HCT116 (cell line): ENCODE data around the gene HABP2.

Source experiments
- CEBPB ChIP-seq: IDR thresholded peaks from 2 replicates; pipeline ENCODE4 v1.6.1; 2012; ENCODE audit warnings: low read depth
- CTCF ChIP-seq, 3 experiments: fragments of 200-600 bp in 1 of 3; sonication (generic) in 1 of 3; IDR thresholded peaks in 2 of 3; conservative IDR thresholded peaks in 1 of 3; 2 replicates each; pipeline ENCODE4 v1.5.1; 2012 to 2017; ENCODE audit warnings: low read depth in 2 of 3, low read length in 2 of 3, antibody characterized with exemption in 1 of 3, borderline replicate concordance in 1 of 3, control low read depth in 1 of 3, mild to moderate bottlenecking in 1 of 3, mixed read lengths in 1 of 3, mixed run types in 1 of 3, moderate library complexity in 1 of 3; ENCODE audit not compliant: insufficient read depth in 1 of 3
- EGR1 ChIP-seq: IDR thresholded peaks from 2 replicates; pipeline ENCODE4 v1.6.1; 2012; ENCODE audit warnings: low read depth
- EZH2phosphoT487 ChIP-seq: fragments of 200-600 bp; IDR thresholded peaks from 2 replicates; pipeline ENCODE4 v1.6.1; 2018; ENCODE audit warnings: antibody characterized with exemption, borderline replicate concordance
- FOSL1 ChIP-seq: IDR thresholded peaks from 2 replicates; pipeline ENCODE4 v1.6.1; 2012; ENCODE audit warnings: low read depth
- POLR2A ChIP-seq: IDR thresholded peaks from 2 replicates; pipeline ENCODE4 v1.7.0; 2011; ENCODE audit warnings: borderline replicate concordance; ENCODE audit not compliant: insufficient read depth, insufficient read length; ENCODE audit errors: extremely low read depth
- POLR2AphosphoS5 ChIP-seq: IDR thresholded peaks from 2 replicates; pipeline ENCODE4 v1.6.1; 2011; ENCODE audit warnings: mild to moderate bottlenecking, low read depth, low read length, moderate library complexity
- RAD21 ChIP-seq: IDR thresholded peaks from 2 replicates; pipeline ENCODE4 v1.6.1; 2012; ENCODE audit warnings: low read depth, mild to moderate bottlenecking
- REST ChIP-seq: IDR thresholded peaks from 2 replicates; pipeline ENCODE4 v1.6.1; 2012; ENCODE audit warnings: low read depth
- SP1 ChIP-seq: IDR thresholded peaks from 2 replicates; pipeline ENCODE4 v1.6.1; 2012; ENCODE audit warnings: low read depth
- YY1 ChIP-seq: IDR thresholded peaks from 2 replicates; pipeline ENCODE4 v1.6.1; 2011; ENCODE audit warnings: low read length, low read depth, moderate library complexity, mild to moderate bottlenecking; ENCODE audit not compliant: insufficient replicate concordance; ENCODE audit errors: extremely low read depth
- ZFX ChIP-seq: fragments of 450-650 bp; IDR thresholded peaks from 2 replicates; pipeline ENCODE4 v1.6.1; 2017
- ZNF274 ChIP-seq: fragments of 200-500 bp; sonication (Bioruptor generic); IDR thresholded peaks from 2 replicates; pipeline ENCODE4 v1.6.1; 2014; ENCODE audit warnings: mild to moderate bottlenecking, low read depth, low read length, inconsistent platforms
- TF ChIP-seq, protein P1 (sequence below): IDR thresholded peaks from 2 replicates; pipeline ENCODE4 v1.6.1; 2012

- TF ChIP-seq CTCF (IDR thresholded peaks at IDR 0.05 in 2 of 3, conservative IDR thresholded peaks at IDR 0.05 in 1 of 3; ENCODE audit: borderline replicate concordance in 1 of 3, insufficient read depth in 1 of 3, low read depth in 2 of 3, low read length in 2 of 3) (no peak), POLR2AphosphoS5 (no peak), EZH2phosphoT487 (no peak), POLR2A (no peak), RAD21 (no peak), ZNF274 (no peak), REST (no peak), CEBPB (no peak), SP1 (no peak), EGR1 (no peak), YY1 (no peak), ZFX (no peak), FOSL1 (no peak)
- TF ChIP-seq, protein P1, sequence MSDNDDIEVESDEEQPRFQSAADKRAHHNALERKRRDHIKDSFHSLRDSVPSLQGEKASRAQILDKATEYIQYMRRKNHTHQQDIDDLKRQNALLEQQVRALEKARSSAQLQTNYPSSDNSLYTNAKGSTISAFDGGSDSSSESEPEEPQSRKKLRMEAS, result no peak
Measured at GRCh38 chr10:113565364-113565763, 12.5 kb downstream of the HABP2 start.
